Measurements from ENCODE around the gene ABHD4. TPM values are rescaled to one million over a fixed set of nuclear protein-coding genes. Genes with fewer than 3 reads are reported as not detected.
A peak's percentile ranks its signal among the peaks of the same experiment; 100 is the strongest.

The ABHD4 gene
- total RNA-seq, 1 experiment from 2014 or later = 9.1 TPM

GRCh38 chr14:22589096-22589839 lies 8.8 kb upstream of the ABHD4 start, which contains the start of gene DAD1:
TSS of gene DAD1 (minus strand) at chr14:22589224. CDS start at chr14:22589157, 67 bp downstream.
- Histone ChIP-seq H3K4me1 (ENCODE audit: insufficient read depth, low read length) (peaks cover 25% of the 10 kb centered on the region), H3K4me2 (ENCODE audit: low read length) (peak within 1 kb of the TSS; percentile 93), H3K9ac (ENCODE audit: low read length) (peak within 1 kb of the TSS; percentile 89), H3K4me3 (ENCODE audit: low read length) (peak within 1 kb of the TSS; percentile 80), H3F3A (ENCODE audit: low read length, unreplicated experiment) (no peaks in the 10 kb centered on the region), H3K9me3 (ENCODE audit: low read length) (no peaks in the 10 kb centered on the region), H3K79me2 (ENCODE audit: low read length) (peaks cover 48% of the 10 kb centered on the region), H4K20me1 (ENCODE audit: low read length) (peaks cover 14% of the 10 kb centered on the region; the same call in 1 of the 2 replicates), H3K36me3 (ENCODE audit: low read depth, low read length) (no peaks in the 10 kb centered on the region), H3K9me2 (replicated peaks; ENCODE audit: low read length) (no peaks in the 10 kb centered on the region), H2AFZ (ENCODE audit: low read length) (peak within 1 kb of the TSS; percentile 97), H3K27ac (ENCODE audit: low read length) (peak within 1 kb of the TSS; percentile 75), H3K27me3 (ENCODE audit: low read length) (no peaks in the 10 kb centered on the region)
- DNase-seq = peak; percentile 99
- peak; percentile 97 for ATAC-seq
- no TSS peak for BruUV-seq (replicated peaks)
- TF ChIP-seq CTCF (conservative IDR thresholded peaks at IDR 0.05; ENCODE audit: low read depth, low read length) (no peak), EZH2phosphoT487 (IDR thresholded peaks at IDR 0.05; ENCODE audit: borderline replicate concordance, low read length) (no peak), EZH2 (IDR thresholded peaks at IDR 0.05; ENCODE audit: low read length, unreplicated experiment) (no peak)
- POLR2A ChIA-PET (ENCODE audit: unreplicated experiment) = interaction anchor here (0.6 to 1.5 kb wide), 14 partner anchors 9 to 506 kb away, joined by 3 to 18 read pairs (median 3); partner anchors contain the start of genes ABHD4, ACIN1 and C14orf119
- intact Hi-C loops (cut with micrococcal nuclease) = no loop called here
- CTCF ChIA-PET = interaction anchor here (0.5 to 1.5 kb wide), 10 partner anchors 10 to 274 kb away, joined by 3 to 12 read pairs (median 4); no protein-coding TSS in a partner anchor

- ATAC-seq (no peak), DNase-seq (no peak)
- no peak overlapping the region for H2AFZ ChIP-seq (ENCODE audit: low read length)
- no peak overlapping the region for H3K4me3 ChIP-seq (ENCODE audit: low read length)
- peaks cover 9% of the 10 kb centered on the region for H3K79me2 ChIP-seq (ENCODE audit: low read length)
- H3K4me2 ChIP-seq (ENCODE audit: low read length) = no peak overlapping the region
- ChIA-PET CTCF (no interaction called here), POLR2A (ENCODE audit: unreplicated experiment) (no interaction called here)
- no peaks in the 10 kb centered on the region for H3K36me3 ChIP-seq (ENCODE audit: low read depth, low read length)
- H3K27me3 ChIP-seq (ENCODE audit: low read length) = no peaks in the 10 kb centered on the region
- no peaks in the 10 kb centered on the region for H3K9me3 ChIP-seq (ENCODE audit: low read length)
- intact Hi-C loops (cut with micrococcal nuclease) = no loop called here
- H3K4me1 ChIP-seq (ENCODE audit: insufficient read depth, low read length) = peaks cover 13% of the 10 kb centered on the region
- BruUV-seq (replicated peaks) = no TSS peak
- H3F3A ChIP-seq (ENCODE audit: low read length, unreplicated experiment) = no peaks in the 10 kb centered on the region
- H3K9ac ChIP-seq (ENCODE audit: low read length) = no peak overlapping the region
- no peaks in the 10 kb centered on the region for H4K20me1 ChIP-seq (ENCODE audit: low read length)
- no peaks in the 10 kb centered on the region for H3K9me2 ChIP-seq (replicated peaks; ENCODE audit: low read length)
- TF ChIP-seq EZH2 (IDR thresholded peaks at IDR 0.05; ENCODE audit: low read length, unreplicated experiment) (no peak), EZH2phosphoT487 (IDR thresholded peaks at IDR 0.05; ENCODE audit: borderline replicate concordance, low read length) (no peak), CTCF (conservative IDR thresholded peaks at IDR 0.05; ENCODE audit: low read depth, low read length) (no peak)
- no peak overlapping the region for H3K27ac ChIP-seq (ENCODE audit: low read length)
Measured at GRCh38 chr14:22593189-22593588, 4.9 kb upstream of the ABHD4 start.

- H3K9ac ChIP-seq (ENCODE audit: low read length) = no peak overlapping the region
- peaks cover 13% of the 10 kb centered on the region for H3K4me1 ChIP-seq (ENCODE audit: insufficient read depth, low read length)
- H3K9me3 ChIP-seq (ENCODE audit: low read length) = no peaks in the 10 kb centered on the region
- H3K4me2 ChIP-seq (ENCODE audit: low read length) = no peak overlapping the region
- H2AFZ ChIP-seq (ENCODE audit: low read length) = no peak overlapping the region
- TF ChIP-seq CTCF (conservative IDR thresholded peaks at IDR 0.05; ENCODE audit: low read depth, low read length) = no peak
- no peak for TF ChIP-seq EZH2phosphoT487 (IDR thresholded peaks at IDR 0.05; ENCODE audit: borderline replicate concordance, low read length)
- TF ChIP-seq EZH2 (IDR thresholded peaks at IDR 0.05; ENCODE audit: low read length, unreplicated experiment) = no peak
- H3K79me2 ChIP-seq (ENCODE audit: low read length) = peaks cover 5% of the 10 kb centered on the region
- DNase-seq (no peak), ATAC-seq (no peak)
- POLR2A ChIA-PET (ENCODE audit: unreplicated experiment) = no interaction called here
- intact Hi-C loops (cut with micrococcal nuclease) = no loop called here
- H3K4me3 ChIP-seq (ENCODE audit: low read length) = no peak overlapping the region
- H3K27ac ChIP-seq (ENCODE audit: low read length) = no peak overlapping the region
- H3K36me3 ChIP-seq (ENCODE audit: low read depth, low read length) = no peaks in the 10 kb centered on the region
- H3K9me2 ChIP-seq (replicated peaks; ENCODE audit: low read length) = no peaks in the 10 kb centered on the region
- no TSS peak for BruUV-seq (replicated peaks)
- no peaks in the 10 kb centered on the region for H4K20me1 ChIP-seq (ENCODE audit: low read length)
- no peaks in the 10 kb centered on the region for H3K27me3 ChIP-seq (ENCODE audit: low read length)
- no peaks in the 10 kb centered on the region for H3F3A ChIP-seq (ENCODE audit: low read length, unreplicated experiment)
- CTCF ChIA-PET = no interaction called here
Measured at GRCh38 chr14:22593601-22594000, 4.5 kb upstream of the ABHD4 start.
